Measurements from ENCODE around the gene MLX.
"Not testable (repeated sequence)": the region's sequence is repeated elsewhere in the genome, so short reads cannot be mapped to it uniquely, and the experiment has no call there.

MLX gene

GRCh38 chr17:42538482-42538881, 28.4 kb upstream of the MLX start:
- TF ChIP-seq CTCF (IDR thresholded peaks at IDR 0.05; ENCODE audit: insufficient read depth, low read length) (no peak), REST (IDR thresholded peaks at IDR 0.05; ENCODE audit: insufficient replicate concordance, low read depth) (no peak), GABPA (IDR thresholded peaks at IDR 0.05; ENCODE audit: low read depth) (no peak), SPI1 (IDR thresholded peaks at IDR 0.05; ENCODE audit: borderline replicate concordance, low read depth) (no peak), POLR2AphosphoS5 (IDR thresholded peaks at IDR 0.05; ENCODE audit: low read depth) (no peak)
- Histone ChIP-seq H3K27ac (replicated peaks) (no peak overlapping the region), H3K4me3 (replicated peaks; ENCODE audit: insufficient read depth, low read length) (no peak overlapping the region), H3K27me3 (ENCODE audit: insufficient read depth, poor library complexity, severe bottlenecking) (no peaks in the 10 kb centered on the region)
- DNase-seq (ENCODE audit: low read depth in 1 of 2, low spot score in 1 of 2), result no peak

GRCh38 chr17:42540558-42540957, 26.3 kb upstream of the MLX start:
- not testable (repeated sequence) for H3K4me3 ChIP-seq (replicated peaks; ENCODE audit: insufficient read depth, low read length); H3K27me3 ChIP-seq (ENCODE audit: insufficient read depth, poor library complexity, severe bottlenecking); H3K27ac ChIP-seq (replicated peaks); DNase-seq (ENCODE audit: low read depth in 1 of 2, low spot score in 1 of 2)

GRCh38 chr17:42541041-42541833, 25.7 kb upstream of the MLX start:
- no peak for DNase-seq (ENCODE audit: low read depth in 1 of 2, low spot score in 1 of 2)
- no peaks in the 10 kb centered on the region for H3K27me3 ChIP-seq (ENCODE audit: insufficient read depth, poor library complexity, severe bottlenecking)
- no peak overlapping the region for H3K4me3 ChIP-seq (replicated peaks; ENCODE audit: insufficient read depth, low read length)
- TF ChIP-seq GABPA (IDR thresholded peaks at IDR 0.05; ENCODE audit: low read depth), result no peak
- no peak for TF ChIP-seq POLR2AphosphoS5 (IDR thresholded peaks at IDR 0.05; ENCODE audit: low read depth)
- no peak for TF ChIP-seq REST (IDR thresholded peaks at IDR 0.05; ENCODE audit: insufficient replicate concordance, low read depth)
- TF ChIP-seq CTCF (IDR thresholded peaks at IDR 0.05; ENCODE audit: insufficient read depth, low read length), result no peak
- TF ChIP-seq SPI1 (IDR thresholded peaks at IDR 0.05; ENCODE audit: borderline replicate concordance, low read depth), result no peak
- H3K27ac ChIP-seq (replicated peaks), result no peak overlapping the region

- no peak for DNase-seq (ENCODE audit: low read depth in 1 of 2, low spot score in 1 of 2)
- no peak overlapping the region for H3K27ac ChIP-seq (replicated peaks)
- no peak for TF ChIP-seq POLR2AphosphoS5 (IDR thresholded peaks at IDR 0.05; ENCODE audit: low read depth)
- no peak for TF ChIP-seq REST (IDR thresholded peaks at IDR 0.05; ENCODE audit: insufficient replicate concordance, low read depth)
- TF ChIP-seq CTCF (IDR thresholded peaks at IDR 0.05; ENCODE audit: insufficient read depth, low read length), result no peak
- TF ChIP-seq GABPA (IDR thresholded peaks at IDR 0.05; ENCODE audit: low read depth), result no peak
- no peak for TF ChIP-seq SPI1 (IDR thresholded peaks at IDR 0.05; ENCODE audit: borderline replicate concordance, low read depth)
- H3K4me3 ChIP-seq (replicated peaks; ENCODE audit: insufficient read depth, low read length), result no peak overlapping the region
- no peaks in the 10 kb centered on the region for H3K27me3 ChIP-seq (ENCODE audit: insufficient read depth, poor library complexity, severe bottlenecking)
These were observed 23.5 kb upstream of the MLX start for GRCh38 chr17:42543190-42544079.
